CD4-positive, alpha-beta T cell treated with Interleukin-17A for 1 hour (primary cell): ENCODE measurements around the gene DNAJA2.

Source experiments
- DNase-seq: peaks from one replicate; pipeline ENCODE4 v3.0.0-alpha.2; 2020

Gene DNAJA2

DNA sequence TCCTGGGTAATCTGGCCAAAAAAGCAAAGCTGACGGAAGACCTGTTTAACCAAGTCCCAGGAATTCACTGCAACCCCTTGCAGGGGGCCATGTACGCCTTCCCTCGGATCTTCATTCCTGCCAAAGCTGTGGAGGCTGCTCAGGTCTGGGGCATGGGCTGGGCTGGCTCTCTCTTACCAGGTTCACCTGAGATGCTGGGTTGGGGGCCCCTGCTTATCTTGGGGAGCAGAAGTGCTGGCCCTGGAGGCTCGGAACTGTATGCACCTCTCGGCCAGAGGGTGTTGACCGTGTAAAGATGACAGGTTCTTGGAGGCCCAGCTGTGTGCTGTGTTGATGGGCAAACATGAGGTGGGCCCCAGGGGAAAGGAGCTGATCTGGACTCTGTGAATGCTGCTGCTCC, 49.1 kb downstream of the DNAJA2 start:
- no peak for DNase-seq

DNA sequence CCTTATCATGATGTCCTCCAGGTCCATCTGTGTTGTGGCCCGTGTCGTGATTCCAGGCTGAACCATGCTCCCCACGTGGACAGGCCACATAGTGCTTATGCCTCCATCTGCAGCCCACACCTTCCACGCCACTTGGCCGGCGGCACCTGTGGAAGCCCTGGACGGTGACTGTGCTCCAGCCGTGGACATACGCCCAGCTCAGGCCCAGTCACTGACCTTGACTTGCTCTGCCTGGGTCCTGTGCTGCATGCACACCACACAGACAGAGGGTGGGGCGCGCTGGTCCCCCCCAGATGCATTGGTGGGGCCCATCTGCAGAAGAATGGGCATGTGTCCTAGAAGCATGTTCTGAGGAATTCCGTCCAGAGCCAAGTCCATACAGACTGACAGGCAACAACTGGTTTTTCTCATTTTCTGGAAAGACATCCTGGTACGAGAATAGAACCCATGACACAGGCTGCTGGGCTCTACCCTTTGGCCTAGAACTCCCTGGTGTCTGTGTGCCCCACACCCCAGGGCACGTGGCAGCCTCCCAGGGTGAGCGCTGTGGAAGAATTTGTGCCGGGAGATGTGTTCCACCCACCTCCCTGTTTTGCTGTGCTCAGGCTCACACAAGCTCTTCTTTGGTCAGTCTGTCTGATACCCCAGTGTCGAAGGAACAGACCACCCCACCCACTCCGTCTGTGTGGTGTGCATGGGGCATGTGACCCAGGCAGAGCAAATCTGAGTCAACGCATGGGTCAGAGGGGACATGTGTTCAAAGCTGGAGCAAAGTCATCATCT, 49.8 kb downstream of the DNAJA2 start:
- no peak for DNase-seq

DNA sequence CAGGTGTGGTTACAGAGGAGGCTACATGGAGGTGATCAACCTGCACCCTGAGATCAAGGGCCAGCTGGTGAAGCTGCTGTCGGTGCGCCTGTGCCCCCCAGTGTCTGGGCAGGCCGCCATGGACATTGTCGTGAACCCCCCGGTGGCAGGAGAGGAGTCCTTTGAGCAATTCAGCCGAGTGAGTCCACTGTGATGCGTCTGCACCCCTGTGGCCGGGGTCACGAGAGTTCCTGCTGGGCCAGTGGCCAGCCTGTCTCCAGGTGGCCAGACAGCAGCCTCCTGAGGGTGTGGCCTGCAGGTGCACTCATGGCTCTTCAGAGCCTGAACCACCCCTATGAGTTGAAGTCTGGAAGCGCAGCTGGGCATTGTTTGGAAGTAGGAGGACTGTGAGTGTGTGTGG, 51.2 kb downstream of the DNAJA2 start:
- DNase-seq, result no peak

DNA sequence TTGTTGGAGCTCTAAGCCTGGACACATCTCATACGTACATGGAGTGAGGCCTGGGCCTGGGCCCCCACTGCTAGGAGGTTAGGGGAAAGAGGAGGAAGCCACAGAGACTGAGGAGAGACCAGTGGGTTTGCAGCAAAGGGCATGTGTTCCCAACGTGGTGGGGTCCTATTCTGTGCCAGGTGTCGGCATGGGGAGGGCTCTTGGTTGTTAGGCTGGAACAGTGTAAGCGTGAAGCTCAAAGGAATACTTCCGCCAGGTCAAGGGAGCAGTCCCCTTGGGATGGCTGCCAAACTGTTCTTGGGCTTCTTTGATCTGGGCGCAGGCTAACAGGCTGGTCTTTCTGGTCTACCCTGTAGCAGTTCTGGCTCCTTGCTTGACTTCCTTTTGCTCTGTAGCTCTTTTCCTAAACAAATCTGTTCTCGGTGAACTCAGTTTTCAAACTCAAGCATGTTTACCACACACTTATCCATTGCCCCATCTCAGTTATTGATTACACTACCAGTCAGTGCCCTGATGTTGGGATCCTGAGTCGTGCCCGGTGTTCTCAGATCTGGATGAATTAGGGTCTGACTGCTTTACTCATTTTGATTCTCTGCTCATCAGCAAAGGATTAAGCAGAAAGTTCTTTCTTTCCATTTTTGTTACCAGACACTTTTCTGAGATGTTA, 52.9 kb downstream of the DNAJA2 start:
- DNase-seq, result no peak

DNA sequence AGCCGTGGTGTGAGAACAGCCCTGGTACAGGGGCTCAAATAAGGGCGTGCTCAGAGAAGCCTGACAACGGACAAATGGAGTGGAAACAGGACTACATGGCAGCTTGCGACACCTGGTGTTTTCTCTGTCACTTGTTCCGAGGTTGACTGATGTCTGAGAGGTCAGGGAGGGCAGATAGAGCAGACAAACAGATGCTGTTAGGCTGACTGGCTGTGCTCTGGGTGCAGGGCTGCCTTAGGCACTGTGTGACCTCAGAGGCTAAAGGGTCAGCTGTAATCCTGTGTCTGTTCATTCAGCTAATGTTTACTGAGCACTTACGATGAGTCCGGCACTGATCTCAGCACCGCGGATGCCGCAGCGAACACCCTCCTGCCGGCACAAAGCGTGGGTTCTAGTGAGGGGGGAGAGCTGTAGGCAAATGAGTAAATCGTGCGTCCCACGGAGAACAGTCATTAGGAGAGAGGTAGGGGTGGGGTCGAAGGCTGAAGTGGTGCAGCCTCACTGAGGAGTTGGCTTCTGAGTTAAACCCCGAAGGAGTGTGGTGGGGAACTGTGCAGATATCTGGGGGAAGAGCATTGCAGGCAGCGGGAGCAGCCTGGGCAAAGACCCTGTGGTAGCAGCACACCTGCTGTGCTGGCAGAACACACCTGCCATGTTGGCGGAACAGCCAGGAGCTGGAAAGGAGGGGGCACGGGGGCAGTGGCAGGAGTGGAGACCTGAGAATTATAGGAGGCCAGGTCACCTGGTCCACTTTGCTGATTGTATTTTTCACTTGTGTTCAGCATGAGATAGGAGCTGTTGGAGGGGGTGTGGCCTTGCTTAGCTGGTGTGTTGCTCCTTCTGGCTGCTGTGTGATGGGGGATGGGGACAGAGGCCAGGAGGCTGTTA, 54.3 kb downstream of the DNAJA2 start:
- DNase-seq, result no peak

DNA sequence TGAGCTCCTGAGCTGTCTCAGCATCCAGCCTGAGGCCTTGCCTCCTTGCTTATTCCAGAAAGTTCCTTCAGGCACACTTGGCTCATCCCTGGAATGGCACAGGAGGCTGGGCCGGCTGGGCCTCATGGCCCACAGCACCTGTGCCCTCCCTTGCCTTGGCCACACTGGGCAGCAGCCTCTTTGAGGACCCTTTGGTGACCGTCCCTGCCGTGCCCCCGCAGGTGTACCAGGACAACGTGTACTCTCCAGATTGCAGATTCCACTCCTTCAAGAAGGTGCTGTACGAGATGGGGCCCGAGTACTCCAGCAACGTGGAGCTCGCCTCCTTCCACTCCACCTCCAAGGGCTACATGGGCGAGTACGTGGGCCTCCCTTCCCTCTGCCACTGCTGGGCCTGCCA, 55.1 kb downstream of the DNAJA2 start:
- DNase-seq, result no peak

DNA sequence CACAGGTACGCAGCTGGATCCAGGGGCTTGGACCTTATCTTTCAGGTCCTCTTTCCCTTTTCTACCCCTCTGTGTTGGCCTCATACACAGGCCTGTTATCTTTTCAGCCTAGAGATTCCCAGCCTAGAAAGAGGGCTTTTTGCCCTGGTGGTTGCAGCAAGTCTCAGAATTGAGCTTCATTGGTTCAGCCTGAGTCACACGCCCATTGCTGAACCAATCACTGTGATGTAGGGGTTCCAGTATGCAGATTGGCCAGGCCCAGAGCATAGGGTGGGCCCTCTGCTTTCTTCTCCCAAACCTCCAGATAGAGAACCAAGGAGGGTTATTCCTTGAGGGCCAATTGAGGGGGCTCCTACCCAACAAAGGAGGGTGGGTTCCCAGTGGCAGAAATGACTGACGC, 56.5 kb downstream of the DNAJA2 start:
- no peak for DNase-seq

DNA sequence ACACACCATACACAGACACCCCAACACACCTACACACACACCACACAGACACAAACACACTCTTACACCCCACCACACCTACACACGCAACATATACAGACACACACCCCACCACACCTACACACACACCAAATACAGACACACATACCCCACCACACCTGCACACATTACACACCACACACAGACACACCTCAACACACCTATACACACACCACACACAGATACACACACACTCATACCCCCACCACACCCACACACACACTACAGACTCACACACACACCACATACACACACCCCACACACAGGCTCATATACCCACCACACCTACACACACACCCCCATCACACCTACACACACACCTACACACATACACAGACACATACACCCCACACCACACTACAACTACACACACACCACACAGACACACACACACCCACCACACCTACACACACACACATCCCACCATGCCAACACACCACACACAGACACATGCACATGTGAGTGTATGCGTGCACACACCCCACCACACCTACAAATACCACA, 57.9 kb downstream of the DNAJA2 start:
- DNase-seq, result no peak

DNA sequence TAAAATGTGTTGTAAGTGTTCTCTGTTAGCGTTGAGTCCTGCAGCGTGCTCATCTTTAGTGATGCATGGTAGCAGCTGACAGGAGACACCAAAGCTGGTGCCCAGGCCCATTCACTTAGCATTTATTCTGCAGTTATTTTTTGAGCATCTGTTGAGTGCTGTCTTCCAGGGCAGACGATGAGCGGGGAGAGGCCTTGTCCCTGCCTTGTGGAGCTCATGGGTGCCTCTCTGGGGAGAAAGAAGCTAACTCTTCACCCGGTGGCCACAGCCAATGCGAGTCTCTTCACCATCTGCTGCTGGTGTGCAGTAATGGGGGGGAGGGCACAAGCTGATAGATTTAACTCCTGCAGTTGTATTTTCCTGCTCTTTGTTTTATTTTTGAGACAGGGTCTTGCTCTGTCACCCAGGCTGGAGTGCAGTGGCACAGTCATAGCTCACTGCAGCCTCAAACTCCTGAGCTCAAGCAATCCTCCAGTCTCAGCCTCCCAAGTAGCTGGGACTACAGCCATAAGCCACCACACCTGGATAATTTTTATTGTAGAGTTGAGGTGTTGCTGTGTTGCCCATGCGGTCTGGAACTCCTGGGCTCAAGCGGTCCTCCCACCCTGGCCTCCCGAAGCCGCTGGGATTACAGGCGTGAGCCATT, 58.8 kb downstream of the DNAJA2 start:
- DNase-seq, result no peak

DNA sequence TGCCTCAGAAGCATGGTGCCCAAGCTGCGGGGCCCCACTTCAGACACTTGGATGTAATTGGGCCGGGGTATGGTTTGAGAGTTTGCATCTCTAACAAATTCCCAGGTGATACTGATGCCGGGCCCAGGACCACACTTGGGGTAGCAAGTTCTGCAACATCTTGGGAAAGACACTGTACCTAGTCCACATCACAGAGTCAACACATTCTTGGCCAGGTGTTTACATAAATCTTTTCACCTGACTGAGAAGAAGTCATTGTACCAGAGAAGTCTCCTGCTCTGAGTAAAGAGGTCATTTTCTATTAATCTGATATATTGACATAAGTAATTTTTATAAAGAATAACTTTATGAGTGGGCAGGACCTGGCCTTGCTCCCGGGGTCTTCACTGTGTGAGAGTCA, 61.8 kb downstream of the DNAJA2 start:
- no peak for DNase-seq

DNA sequence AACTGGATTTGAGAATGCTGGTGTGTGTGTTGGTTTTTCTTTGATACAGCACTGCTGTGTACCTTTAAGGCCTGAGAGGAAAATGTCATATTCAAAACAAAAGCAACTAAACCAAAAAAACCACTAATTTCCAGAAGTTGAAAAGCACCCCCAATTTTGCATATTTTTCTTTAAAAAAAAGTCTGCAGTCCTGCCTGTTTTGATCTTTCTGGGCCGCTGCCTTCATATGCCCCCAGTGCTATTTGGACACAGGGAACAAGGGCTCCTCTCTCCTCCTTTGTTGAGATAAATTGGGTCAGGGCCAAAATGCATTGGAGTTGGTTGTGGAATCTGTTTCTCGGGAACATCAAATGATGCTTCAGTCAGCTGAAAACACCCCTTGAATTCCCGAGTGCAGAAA, 62.4 kb downstream of the DNAJA2 start:
- no peak for DNase-seq

DNA sequence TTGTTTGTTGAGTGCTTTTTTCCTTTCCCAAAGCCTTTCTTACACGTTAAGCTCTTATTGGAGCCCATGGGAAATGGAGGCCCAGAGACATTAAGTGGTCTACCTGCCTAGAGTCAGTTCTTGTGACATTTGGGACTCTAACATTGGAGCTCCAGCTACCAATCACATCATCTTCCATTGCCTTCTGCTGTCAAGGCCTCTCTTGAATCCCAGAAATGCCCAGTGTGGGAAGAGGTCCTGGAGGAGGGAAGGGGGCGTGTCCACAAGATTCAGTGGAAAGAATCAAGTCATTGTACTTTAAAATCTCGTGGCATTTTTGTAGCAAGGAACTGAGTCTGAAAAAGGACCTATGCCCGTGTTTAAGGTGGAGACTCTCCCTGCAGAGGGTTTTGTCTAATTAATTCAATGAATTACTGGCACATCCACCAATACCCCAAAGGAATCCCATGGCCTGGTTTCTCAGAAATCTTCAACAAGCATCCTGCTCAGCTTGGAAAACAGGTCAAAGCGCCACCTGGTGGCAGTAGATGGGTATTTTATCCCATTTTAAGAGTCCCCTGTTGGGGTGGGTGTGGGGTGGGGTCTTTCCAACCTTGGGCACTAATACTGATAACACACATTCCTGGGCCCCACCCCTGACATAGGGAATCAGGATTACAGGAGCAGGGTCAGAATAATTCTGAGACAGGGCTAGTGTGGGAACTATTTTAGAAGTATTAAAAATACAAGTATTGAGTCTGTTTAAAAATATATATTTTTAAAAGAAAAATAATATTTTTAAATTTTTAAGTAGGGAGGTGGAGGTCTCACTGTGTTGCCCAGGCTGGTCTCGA, 64.7 kb downstream of the DNAJA2 start:
- DNase-seq, result peak; percentile 62

DNA sequence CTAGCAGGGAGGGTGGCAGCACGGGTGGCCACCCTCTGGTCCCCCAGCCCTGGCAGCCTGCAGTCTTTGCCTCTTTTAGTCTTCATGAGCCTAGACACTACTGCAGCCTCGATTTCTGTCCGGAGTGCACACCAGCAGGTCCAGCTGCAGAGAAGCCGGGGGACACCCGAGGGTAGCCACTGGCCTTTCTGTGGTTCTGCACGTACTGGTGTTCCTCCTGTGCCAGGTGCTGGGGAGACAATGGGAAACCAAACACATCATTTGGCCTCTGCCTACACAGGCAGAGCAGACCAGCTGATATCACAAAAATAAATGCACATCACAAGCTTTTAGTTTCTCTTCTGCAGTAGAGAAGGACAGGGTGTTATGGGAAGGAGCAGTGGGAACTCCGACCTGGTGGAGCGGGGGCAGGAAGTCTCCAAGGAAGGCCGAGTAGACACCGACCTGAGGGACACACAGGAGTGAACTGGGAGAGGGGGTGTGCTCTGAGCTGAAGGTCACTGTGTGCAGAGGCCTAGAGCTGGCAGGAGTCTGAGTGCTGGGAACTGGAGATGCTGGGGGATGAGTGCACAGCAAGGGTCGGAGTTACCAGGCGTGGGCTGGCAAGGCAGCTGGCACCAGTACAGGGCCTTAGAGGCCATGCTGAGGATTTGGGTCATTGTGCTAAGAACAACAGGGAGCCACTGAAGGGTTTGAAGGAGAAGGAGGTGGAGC, 66.3 kb downstream of the DNAJA2 start:
- no peak for DNase-seq

DNA sequence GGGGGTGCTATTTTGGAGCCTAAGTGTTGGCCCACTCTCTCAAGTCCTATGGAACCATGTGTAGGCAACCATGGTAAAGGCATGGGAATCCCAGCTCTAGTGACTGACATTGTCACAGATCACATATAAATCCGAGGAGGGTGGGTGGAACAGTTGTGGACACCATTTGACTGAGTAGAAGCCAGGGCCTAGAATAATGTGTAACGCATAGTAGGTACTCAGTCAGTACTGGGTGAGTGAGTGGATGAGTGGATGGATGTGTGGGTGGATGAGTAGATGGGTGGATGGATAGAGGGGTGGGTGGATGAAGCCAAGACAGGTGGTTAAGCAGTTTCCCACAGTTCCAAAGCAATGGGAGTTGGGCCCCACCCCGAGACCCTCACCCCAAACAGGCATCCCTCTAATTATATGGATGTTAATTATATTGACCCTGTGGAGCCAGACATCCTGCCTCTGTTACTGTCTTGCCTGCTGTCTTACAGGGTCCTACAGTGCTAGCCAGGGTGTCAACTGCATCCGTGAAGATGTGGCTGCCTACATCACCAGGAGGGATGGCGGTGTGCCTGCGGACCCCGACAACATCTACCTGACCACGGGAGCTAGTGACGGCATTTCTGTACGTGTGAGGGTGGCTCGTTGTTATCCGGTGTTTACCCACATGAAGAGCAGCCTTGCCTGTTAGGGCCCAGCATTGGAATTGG, 67.0 kb downstream of the DNAJA2 start:
- no peak for DNase-seq
